SK-N-SH (cell line): ENCODE measurements around the gene APC. TPM values are rescaled to one million over a fixed set of nuclear protein-coding genes. Genes with fewer than 3 reads are reported as not detected.

ENCODE experiments used
- CTCF ChIA-PET: fragments of 300-600, 350-600 bp; formaldehyde crosslinking; extraction: SDS; loops from one replicate; lab custom pipeline; 2021; lab: Yijun Ruan, JAX
- POLR2A ChIA-PET: fragments of 350-600 bp; sonication (Branson Sonifier 250); formaldehyde crosslinking; extraction: SDS; loops from one replicate; lab custom pipeline; 2020; ENCODE audit warnings: antibody characterized with exemption, inconsistent platforms; lab: Yijun Ruan, JAX
- DNase-seq: peaks from one replicate; pipeline ENCODE4 v3.0.0; 2012
- H2AFZ ChIP-seq: fragments of 200-600 bp; sonication (generic); 2 replicates; pipeline ENCODE4 v1.8.1; 2016; ENCODE audit warnings: antibody characterized with exemption, mild to moderate bottlenecking, low read depth
- H3F3A ChIP-seq: fragments of 200-600 bp; sonication (generic); replicated peaks from 2 replicates; pipeline ENCODE3; 2016; ENCODE audit warnings: antibody characterized with exemption, mild to moderate bottlenecking; ENCODE audit not compliant: insufficient read depth
- H3K27ac ChIP-seq, 2 experiments: fragments of 200-500 bp in 1 of 2; fragments of 200-600 bp in 1 of 2; sonication (Bioruptor generic) in 1 of 2; sonication (generic), shearing (Covaris generic) in 1 of 2; 2 replicates each; pipeline versions ENCODE4 v1.5.1 to v1.6.1; 2014 to 2016; ENCODE audit warnings: low read depth in 2 of 2, inconsistent platforms in 1 of 2, low read length in 1 of 2, mild to moderate bottlenecking in 1 of 2, mixed read lengths in 1 of 2
- H3K27me3 ChIP-seq: fragments of 200-600 bp; sonication (generic), shearing (Covaris generic); 2 replicates; pipeline ENCODE4 v1.6.1; 2016; ENCODE audit warnings: mixed run types; ENCODE audit not compliant: insufficient read depth
- H3K36me3 ChIP-seq, 2 experiments: fragments of 200-500 bp in 1 of 2; fragments of 200-600 bp in 1 of 2; sonication (Bioruptor generic) in 1 of 2; sonication (generic) in 1 of 2; replicated peaks in 1 of 2; 2 replicates each; pipeline versions ENCODE3 to v1.5.1; 2014 to 2016; ENCODE audit warnings: low read length in 1 of 2, mild to moderate bottlenecking in 1 of 2; ENCODE audit not compliant: insufficient read depth in 2 of 2, control insufficient read depth in 1 of 2
- H3K4me1 ChIP-seq, 2 experiments: fragments of 200-500 bp in 1 of 2; fragments of 200-600 bp in 1 of 2; sonication (Bioruptor generic) in 1 of 2; sonication (generic), shearing (Covaris generic) in 1 of 2; 2 replicates each; pipeline versions ENCODE4 v1.5.1 to v1.6.1; 2014 to 2016; ENCODE audit warnings: low read depth in 1 of 2, low read length in 1 of 2, mixed run types in 1 of 2; ENCODE audit not compliant: insufficient read depth in 2 of 2, control insufficient read depth in 1 of 2
- H3K4me2 ChIP-seq: fragments of 200-600 bp; sonication (generic), shearing (Covaris generic); 2 replicates; pipeline ENCODE4 v1.6.1; 2017; ENCODE audit warnings: mixed run types
- H3K4me3 ChIP-seq, 2 experiments: fragments of 200-500 bp in 1 of 2; fragments of 200-600 bp in 1 of 2; sonication (Bioruptor generic) in 1 of 2; sonication (generic), shearing (Covaris generic) in 1 of 2; 2 replicates each; pipeline versions ENCODE4 v1.5.1 to v1.8.1; 2014 to 2016; ENCODE audit warnings: low read depth in 2 of 2, inconsistent platforms in 1 of 2, low read length in 1 of 2, mild to moderate bottlenecking in 1 of 2, mixed read lengths in 1 of 2, moderate library complexity in 1 of 2
- H3K79me2 ChIP-seq: fragments of 200-600 bp; sonication (generic); 2 replicates; pipeline ENCODE4 v1.8.1; 2017; ENCODE audit warnings: mild to moderate bottlenecking; ENCODE audit not compliant: insufficient read depth
- H3K9ac ChIP-seq: fragments of 200-600 bp; sonication (generic); 2 replicates; pipeline ENCODE4 v1.6.1; 2017; ENCODE audit warnings: mixed run types
- H3K9me2 ChIP-seq: fragments of 200-600 bp; sonication (generic); 2 replicates; pipeline ENCODE4 v1.6.1; 2017; ENCODE audit warnings: mixed run types
- H3K9me3 ChIP-seq: fragments of 200-600 bp; sonication (generic); 2 replicates; pipeline ENCODE4 v1.6.1; 2017; ENCODE audit warnings: mixed run types, mild to moderate bottlenecking, moderate library complexity
- H4K20me1 ChIP-seq: fragments of 200-600 bp; sonication (generic); 2 replicates; pipeline ENCODE4 v1.6.1; 2017; ENCODE audit warnings: mild to moderate bottlenecking, mixed run types; ENCODE audit not compliant: insufficient read depth
- CHD2 ChIP-seq: fragments of 150-350 bp; IDR thresholded peaks from 2 replicates; pipeline ENCODE4 v1.6.1; 2018; ENCODE audit warnings: low read length; ENCODE audit not compliant: partially characterized antibody
- FOSL2 ChIP-seq: IDR thresholded peaks from 2 replicates; pipeline ENCODE4 v1.4.0; 2012; ENCODE audit warnings: low read depth, mild to moderate bottlenecking, moderate library complexity, borderline replicate concordance
- FOXJ3 ChIP-seq: sonication (generic); formaldehyde crosslinking; IDR thresholded peaks from 2 replicates; pipeline ENCODE4 v1.5.1; 2020; ENCODE audit warnings: mild to moderate bottlenecking, missing genetic modification reagents
- FOXM1 ChIP-seq: IDR thresholded peaks from 2 replicates; pipeline ENCODE4 v1.4.0; 2012; ENCODE audit warnings: low read depth, mild to moderate bottlenecking
- GABPA ChIP-seq: IDR thresholded peaks from 2 replicates; pipeline ENCODE4 v1.4.0; 2012; ENCODE audit warnings: low read depth, mild to moderate bottlenecking
- GATA2 ChIP-seq: sonication (generic); formaldehyde crosslinking; IDR thresholded peaks from 2 replicates; pipeline ENCODE4 v1.5.0; 2020; ENCODE audit warnings: mild to moderate bottlenecking, missing genetic modification reagents
- JUND ChIP-seq: IDR thresholded peaks from 2 replicates; pipeline ENCODE4 v1.4.0; 2012
- MAX ChIP-seq: IDR thresholded peaks from 2 replicates; pipeline ENCODE4 v1.4.0; 2012; ENCODE audit warnings: low read depth
- NFIC ChIP-seq: IDR thresholded peaks from 2 replicates; pipeline ENCODE4 v1.4.0; 2012; ENCODE audit warnings: borderline replicate concordance
- NRF1 ChIP-seq: IDR thresholded peaks from 2 replicates; pipeline ENCODE4 v1.6.1; 2012; ENCODE audit warnings: low read depth, mild to moderate bottlenecking, low read length
- POLR2AphosphoS5 ChIP-seq: IDR thresholded peaks from 2 replicates; pipeline ENCODE4 v1.6.1; 2012; ENCODE audit warnings: low read depth, low read length
- RAD21 ChIP-seq: IDR thresholded peaks from 2 replicates; pipeline ENCODE4 v1.6.1; 2012; ENCODE audit warnings: mild to moderate bottlenecking, low read length
- RCOR1 ChIP-seq: fragments of 150-350 bp; IDR thresholded peaks from 2 replicates; pipeline ENCODE4 v1.6.1; 2017; ENCODE audit warnings: antibody characterized with exemption, low read length
- RFX5 ChIP-seq: IDR thresholded peaks from 2 replicates; pipeline ENCODE4 v1.6.1; 2012; ENCODE audit warnings: mild to moderate bottlenecking, improper control_type of control experiment, low read length
- RXRA ChIP-seq: IDR thresholded peaks from 2 replicates; pipeline ENCODE4 v1.4.0; 2012; ENCODE audit warnings: low read depth, mild to moderate bottlenecking, borderline replicate concordance
- SIN3A ChIP-seq: IDR thresholded peaks from 2 replicates; pipeline ENCODE4 v1.6.1; 2012; ENCODE audit warnings: low read depth, mild to moderate bottlenecking, low read length, moderate library complexity, borderline replicate concordance
- SMC3 ChIP-seq: IDR thresholded peaks from 2 replicates; pipeline ENCODE4 v1.6.1; 2012; ENCODE audit warnings: low read depth, low read length, improper control_type of control experiment
- TAF1 ChIP-seq: IDR thresholded peaks from 2 replicates; pipeline ENCODE4 v1.6.1; 2012; ENCODE audit warnings: low read depth, mild to moderate bottlenecking, low read length, moderate library complexity, borderline replicate concordance
- TCF12 ChIP-seq: IDR thresholded peaks from 2 replicates; pipeline ENCODE4 v1.4.0; 2012
- TEAD4 ChIP-seq: IDR thresholded peaks from 2 replicates; pipeline ENCODE4 v1.4.0; 2012; ENCODE audit warnings: mild to moderate bottlenecking, borderline replicate concordance; ENCODE audit not compliant: insufficient read depth
- USF1 ChIP-seq: IDR thresholded peaks from 2 replicates; pipeline ENCODE4 v1.4.0; 2012; ENCODE audit warnings: low read depth, borderline replicate concordance
- YY1 ChIP-seq: IDR thresholded peaks from 2 replicates; pipeline ENCODE4 v1.4.0; 2012; ENCODE audit warnings: low read depth, mild to moderate bottlenecking
- WGBS: methylation state at CpG from one replicate; pipeline ENCODE4 v1.1.6; 2017; ENCODE audit warnings: low lambda C conversion rate; 5-methylcytosine and 5-hydroxymethylcytosine counted together
- polyA plus RNA-seq, 3 experiments: library from polyadenylated mRNA; depleted of rRNA; stranded (reverse); fragments of >200 nt; gene quantifications; 2 replicates each; pipeline ENCODE4 v1.2.3, GENCODE V29; 2012
- TF ChIP-seq, protein P1 (sequence below): IDR thresholded peaks from 2 replicates; pipeline ENCODE4 v1.6.1; 2012; ENCODE audit warnings: mild to moderate bottlenecking, low read depth, low read length, moderate library complexity
- TF ChIP-seq, protein P2 (sequence below): IDR thresholded peaks from 2 replicates; pipeline ENCODE4 v1.4.0; 2012; ENCODE audit warnings: low read depth, borderline replicate concordance

The APC gene
- polyA plus RNA-seq, 1 of the 3 experiments (the other 2 are of a cell fraction), result 5.1 TPM

DNA sequence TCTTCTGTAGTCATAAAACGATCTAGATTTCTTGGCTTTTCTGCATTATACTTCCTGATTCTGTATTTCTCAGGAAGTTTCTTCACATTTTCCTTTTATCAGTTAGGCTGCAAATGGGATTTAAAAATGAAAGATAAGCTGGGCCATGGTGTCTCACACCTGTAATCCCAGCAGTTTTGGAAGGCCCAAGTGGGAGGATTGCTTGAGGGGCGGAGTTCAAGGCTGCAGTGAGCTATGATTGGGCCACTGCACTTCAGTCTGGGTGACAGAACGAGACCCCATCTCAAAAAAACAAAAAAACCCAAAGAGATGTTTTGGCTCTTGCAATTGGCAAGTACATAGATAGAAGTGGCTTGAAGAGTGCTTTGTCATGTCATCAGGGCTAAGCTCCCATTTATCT, 26.2 kb upstream of the APC start:
- WGBS, result 92% methylated on average over 3 of the region's 3 CpGs
- CTCF ChIA-PET, result no interaction called here
- no peak overlapping the region for H3K27ac ChIP-seq

GRCh38 chr5:112713206-112713605, 24.5 kb upstream of the APC start:
- Histone ChIP-seq H3K9me2 (no peaks in the 10 kb centered on the region), H3K4me2 (no peak overlapping the region), H3F3A (no peaks in the 10 kb centered on the region), H3K79me2 (peaks cover 94% of the 10 kb centered on the region), H2AFZ (no peak overlapping the region), H4K20me1 (no peaks in the 10 kb centered on the region), H3K27ac (no peak overlapping the region), H3K9ac (no peak overlapping the region), H3K27me3 (no peaks in the 10 kb centered on the region), H3K4me3 (no peak overlapping the region), H3K9me3 (no peaks in the 10 kb centered on the region), H3K36me3 (no peaks in the 10 kb centered on the region), H3K4me1 (peaks cover 4 to 7% of the 10 kb centered on the region in 2 experiments; a peak in 2 of 4 replicates)
- DNase-seq, result no peak
- POLR2A ChIA-PET, result no interaction called here
- CTCF ChIA-PET, result interaction anchor here (1.1 kb wide), 1 partner anchor 12 kb away, joined by 3 read pairs; no protein-coding TSS in a partner anchor
- 94% methylated on average over 5 of the region's 5 CpGs for WGBS
- TF ChIP-seq FOSL2 (no peak), SMC3 (no peak), POLR2AphosphoS5 (no peak), RXRA (no peak), RFX5 (no peak), CHD2 (no peak), MAX (no peak), NRF1 (no peak), TCF12 (no peak), RAD21 (no peak), NFIC (no peak), FOXM1 (no peak)
- TF ChIP-seq, protein P1, sequence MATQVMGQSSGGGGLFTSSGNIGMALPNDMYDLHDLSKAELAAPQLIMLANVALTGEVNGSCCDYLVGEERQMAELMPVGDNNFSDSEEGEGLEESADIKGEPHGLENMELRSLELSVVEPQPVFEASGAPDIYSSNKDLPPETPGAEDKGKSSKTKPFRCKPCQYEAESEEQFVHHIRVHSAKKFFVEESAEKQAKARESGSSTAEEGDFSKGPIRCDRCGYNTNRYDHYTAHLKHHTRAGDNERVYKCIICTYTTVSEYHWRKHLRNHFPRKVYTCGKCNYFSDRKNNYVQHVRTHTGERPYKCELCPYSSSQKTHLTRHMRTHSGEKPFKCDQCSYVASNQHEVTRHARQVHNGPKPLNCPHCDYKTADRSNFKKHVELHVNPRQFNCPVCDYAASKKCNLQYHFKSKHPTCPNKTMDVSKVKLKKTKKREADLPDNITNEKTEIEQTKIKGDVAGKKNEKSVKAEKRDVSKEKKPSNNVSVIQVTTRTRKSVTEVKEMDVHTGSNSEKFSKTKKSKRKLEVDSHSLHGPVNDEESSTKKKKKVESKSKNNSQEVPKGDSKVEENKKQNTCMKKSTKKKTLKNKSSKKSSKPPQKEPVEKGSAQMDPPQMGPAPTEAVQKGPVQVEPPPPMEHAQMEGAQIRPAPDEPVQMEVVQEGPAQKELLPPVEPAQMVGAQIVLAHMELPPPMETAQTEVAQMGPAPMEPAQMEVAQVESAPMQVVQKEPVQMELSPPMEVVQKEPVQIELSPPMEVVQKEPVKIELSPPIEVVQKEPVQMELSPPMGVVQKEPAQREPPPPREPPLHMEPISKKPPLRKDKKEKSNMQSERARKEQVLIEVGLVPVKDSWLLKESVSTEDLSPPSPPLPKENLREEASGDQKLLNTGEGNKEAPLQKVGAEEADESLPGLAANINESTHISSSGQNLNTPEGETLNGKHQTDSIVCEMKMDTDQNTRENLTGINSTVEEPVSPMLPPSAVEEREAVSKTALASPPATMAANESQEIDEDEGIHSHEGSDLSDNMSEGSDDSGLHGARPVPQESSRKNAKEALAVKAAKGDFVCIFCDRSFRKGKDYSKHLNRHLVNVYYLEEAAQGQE, result no peak

More for the DNA sequence above, 26.2 kb upstream of the APC start:
- TF ChIP-seq, protein P2, sequence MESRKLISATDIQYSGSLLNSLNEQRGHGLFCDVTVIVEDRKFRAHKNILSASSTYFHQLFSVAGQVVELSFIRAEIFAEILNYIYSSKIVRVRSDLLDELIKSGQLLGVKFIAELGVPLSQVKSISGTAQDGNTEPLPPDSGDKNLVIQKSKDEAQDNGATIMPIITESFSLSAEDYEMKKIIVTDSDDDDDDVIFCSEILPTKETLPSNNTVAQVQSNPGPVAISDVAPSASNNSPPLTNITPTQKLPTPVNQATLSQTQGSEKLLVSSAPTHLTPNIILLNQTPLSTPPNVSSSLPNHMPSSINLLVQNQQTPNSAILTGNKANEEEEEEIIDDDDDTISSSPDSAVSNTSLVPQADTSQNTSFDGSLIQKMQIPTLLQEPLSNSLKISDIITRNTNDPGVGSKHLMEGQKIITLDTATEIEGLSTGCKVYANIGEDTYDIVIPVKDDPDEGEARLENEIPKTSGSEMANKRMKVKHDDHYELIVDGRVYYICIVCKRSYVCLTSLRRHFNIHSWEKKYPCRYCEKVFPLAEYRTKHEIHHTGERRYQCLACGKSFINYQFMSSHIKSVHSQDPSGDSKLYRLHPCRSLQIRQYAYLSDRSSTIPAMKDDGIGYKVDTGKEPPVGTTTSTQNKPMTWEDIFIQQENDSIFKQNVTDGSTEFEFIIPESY, result no peak
- TF ChIP-seq JUND (no peak), GABPA (no peak), FOXM1 (no peak), GATA2 (CRISPR knock-in tag) (no peak), TEAD4 (no peak), YY1 (no peak), SIN3A (no peak), FOXJ3 (CRISPR knock-in tag) (no peak), TAF1 (no peak), USF1 (no peak), RCOR1 (no peak)
- TF ChIP-seq, all 33 proteins: peak for 0
- peaks cover 8 to 10% of the 10 kb centered on the region in 2 experiments; a peak in 3 of 4 replicates for H3K4me1 ChIP-seq
- H4K20me1 ChIP-seq, result no peaks in the 10 kb centered on the region
- H3K79me2 ChIP-seq, result peaks cover 83% of the 10 kb centered on the region
- H3K4me3 ChIP-seq, result no peak overlapping the region
- H3K9me2 ChIP-seq, result no peaks in the 10 kb centered on the region
- H3K9me3 ChIP-seq, result no peaks in the 10 kb centered on the region
- H3K27me3 ChIP-seq, result no peaks in the 10 kb centered on the region
- H3K36me3 ChIP-seq, result no peaks in the 10 kb centered on the region
- DNase-seq, result no peak
- POLR2A ChIA-PET, result no interaction called here
- no peak overlapping the region for H2AFZ ChIP-seq
- no peaks in the 10 kb centered on the region for H3F3A ChIP-seq
- H3K4me2 ChIP-seq, result no peak overlapping the region
- H3K9ac ChIP-seq, result no peak overlapping the region
